Measurements from ENCODE around the gene MMP21. TPM values are rescaled to one million over a fixed set of nuclear protein-coding genes. Genes with fewer than 3 reads are reported as not detected.

The MMP21 gene
- total and polyA plus RNA-seq, 8 donors: 0.12 to 0.35 (median 0.14) TPM; not detected in 1

- intact Hi-C loops (cut with DNase I): no loop called here
- 76 to 87% methylated on average over 73 to 75 of the region's 75 CpGs for WGBS, 2 donors
- Histone ChIP-seq H3K4me1 (no peaks in the 10 kb centered on the region), H3K9me3 (no peaks in the 10 kb centered on the region), H3K27ac (no peak overlapping the region), H3K36me3 (no peaks in the 10 kb centered on the region), H3K27me3 (no peaks in the 10 kb centered on the region), H3K4me3 (no peak overlapping the region)
- ATAC-seq (peak in 1 of 4 donors; percentile 44), DNase-seq (peak in 1 of 6 donors; percentile 60), FAIRE-seq (no peak)
- no peak for TF ChIP-seq CTCF (IDR thresholded peaks at IDR 0.05)
Observed at GRCh38 chr10:125773687-125774543, 1.7 kb downstream of the MMP21 start.

GRCh38 chr10:125772864-125773180 lies 2.8 kb downstream of the MMP21 start:
- WGBS, 2 donors: 87 to 96% methylated on average over 11 of the region's 11 CpGs

GRCh38 chr10:125772112-125772863 lies 3.3 kb downstream of the MMP21 start:
- H3K9me3 ChIP-seq: no peaks in the 10 kb centered on the region
- ATAC-seq (no peak), DNase-seq (peak in 1 of 6 donors; percentile 60), FAIRE-seq (no peak)
- peaks cover 0 to 3% (median under 1%) of the 10 kb centered on the region in 3 donors for H3K4me1 ChIP-seq
- intact Hi-C loops (cut with DNase I): no loop called here
- no peaks in the 10 kb centered on the region for H3K36me3 ChIP-seq
- TF ChIP-seq CTCF (IDR thresholded peaks at IDR 0.05): no peak
- H3K27me3 ChIP-seq: no peaks in the 10 kb centered on the region
- no peak overlapping the region for H3K4me3 ChIP-seq
- 88 to 91% methylated on average over 28 of the region's 28 CpGs for WGBS, 2 donors
- H3K27ac ChIP-seq: no peak overlapping the region

More at GRCh38 chr10:125772864-125773180, 2.8 kb downstream of the MMP21 start:
- ATAC-seq: no peak
- FAIRE-seq: no peak
- Histone ChIP-seq H3K27ac (no peak overlapping the region), H3K36me3 (no peaks in the 10 kb centered on the region), H3K4me3 (no peak overlapping the region), H3K4me1 (no peaks in the 10 kb centered on the region), H3K27me3 (no peaks in the 10 kb centered on the region), H3K9me3 (no peaks in the 10 kb centered on the region)
- intact Hi-C loops (cut with DNase I): no loop called here
- no peak for DNase-seq
- no peak for TF ChIP-seq CTCF (IDR thresholded peaks at IDR 0.05)

- DNase-seq (no peak), FAIRE-seq (no peak), ATAC-seq (no peak)
- Histone ChIP-seq H3K9me3 (no peaks in the 10 kb centered on the region), H3K27me3 (no peaks in the 10 kb centered on the region), H3K36me3 (no peaks in the 10 kb centered on the region), H3K27ac (no peak overlapping the region), H3K4me1 (peaks cover 4 to 14% (median 12%) of the 10 kb centered on the region in 3 donors), H3K4me3 (no peak overlapping the region)
- 90 to 92% methylated on average over 5 of the region's 5 CpGs for WGBS, 2 donors
- no peak for TF ChIP-seq CTCF (IDR thresholded peaks at IDR 0.05)
- intact Hi-C loops (cut with DNase I): no loop called here
Observed at GRCh38 chr10:125770844-125771243, 4.8 kb downstream of the MMP21 start.

Measured in pancreas (tissue), 10 donors.